Parathyroid adenoma (tissue), 2 donors: ENCODE measurements around the gene STAP1.

Experiments used
- H2AFZ ChIP-seq: fragments of 300-600 bp; sonication (generic); one replicate; pipeline ENCODE4 v1.7.0; 2017; ENCODE audit warnings: antibody characterized with exemption, mild to moderate bottlenecking
- H3K27ac ChIP-seq: fragments of 300-600 bp; sonication (generic); one replicate; pipeline ENCODE4 v1.7.0; 2017
- H3K27me3 ChIP-seq: fragments of 300-600 bp; sonication (generic); one replicate; pipeline ENCODE4 v1.7.0; 2017; ENCODE audit warnings: low read length; ENCODE audit not compliant: control insufficient read depth, insufficient read depth
- H3K36me3 ChIP-seq: fragments of 300-600 bp; sonication (generic); one replicate; pipeline ENCODE4 v1.7.0; 2017; ENCODE audit warnings: low read length; ENCODE audit not compliant: control insufficient read depth, insufficient read depth
- H3K4me1 ChIP-seq: fragments of 300-600 bp; sonication (generic); one replicate; pipeline ENCODE4 v1.7.0; 2017; ENCODE audit warnings: control low read depth
- H3K4me2 ChIP-seq: fragments of 300-600 bp; sonication (generic); one replicate; pipeline ENCODE4 v1.7.0; 2017; ENCODE audit warnings: low read length
- H3K4me3 ChIP-seq: fragments of 300-600 bp; sonication (generic); one replicate; pipeline ENCODE4 v1.7.0; 2017; ENCODE audit warnings: low read depth, low read length
- H3K79me2 ChIP-seq: fragments of 300-600 bp; sonication (generic); one replicate; pipeline ENCODE4 v1.7.0; 2017; ENCODE audit warnings: control low read depth
- H3K9ac ChIP-seq: fragments of 300-600 bp; sonication (generic); one replicate; pipeline ENCODE4 v1.7.0; 2017; ENCODE audit warnings: mild to moderate bottlenecking
- H3K9me3 ChIP-seq: fragments of 300-600 bp; sonication (generic); one replicate; pipeline ENCODE4 v1.7.0; 2017; ENCODE audit warnings: low read length; ENCODE audit not compliant: control insufficient read depth
- CTCF ChIP-seq: fragments of 300-600 bp; sonication (generic); IDR thresholded peaks from one replicate; pipeline ENCODE4 v1.7.0; 2017; ENCODE audit warnings: antibody characterized with exemption, mild to moderate bottlenecking
- donor health status: primary hyperparathyroidism.

Gene STAP1

GRCh38 chr4:67576059-67576466 is 17.5 kb downstream of the STAP1 start:
- H3K27ac ChIP-seq: no peak overlapping the region
- H3K27me3 ChIP-seq: no peaks in the 10 kb centered on the region
- H3K4me3 ChIP-seq: no peak overlapping the region
- no peaks in the 10 kb centered on the region for H3K4me1 ChIP-seq
- H3K9ac ChIP-seq: no peak overlapping the region
- no peaks in the 10 kb centered on the region for H3K36me3 ChIP-seq
- H3K79me2 ChIP-seq: no peaks in the 10 kb centered on the region
- peak overlapping the region; percentile 73 for H3K4me2 ChIP-seq
- H2AFZ ChIP-seq: peak overlapping the region; percentile 69
- H3K9me3 ChIP-seq: no peaks in the 10 kb centered on the region
- no peak for TF ChIP-seq CTCF

- H3K4me3 ChIP-seq: no peak overlapping the region
- no peaks in the 10 kb centered on the region for H3K36me3 ChIP-seq
- H3K79me2 ChIP-seq: no peaks in the 10 kb centered on the region
- no peak for TF ChIP-seq CTCF
- no peaks in the 10 kb centered on the region for H3K27me3 ChIP-seq
- no peaks in the 10 kb centered on the region for H3K4me1 ChIP-seq
- H3K9ac ChIP-seq: no peak overlapping the region
- H3K27ac ChIP-seq: no peak overlapping the region
- no peak overlapping the region for H2AFZ ChIP-seq
- no peak overlapping the region for H3K4me2 ChIP-seq
- no peaks in the 10 kb centered on the region for H3K9me3 ChIP-seq
Measured at GRCh38 chr4:67576538-67576937, 18.0 kb downstream of the STAP1 start.

DNA sequence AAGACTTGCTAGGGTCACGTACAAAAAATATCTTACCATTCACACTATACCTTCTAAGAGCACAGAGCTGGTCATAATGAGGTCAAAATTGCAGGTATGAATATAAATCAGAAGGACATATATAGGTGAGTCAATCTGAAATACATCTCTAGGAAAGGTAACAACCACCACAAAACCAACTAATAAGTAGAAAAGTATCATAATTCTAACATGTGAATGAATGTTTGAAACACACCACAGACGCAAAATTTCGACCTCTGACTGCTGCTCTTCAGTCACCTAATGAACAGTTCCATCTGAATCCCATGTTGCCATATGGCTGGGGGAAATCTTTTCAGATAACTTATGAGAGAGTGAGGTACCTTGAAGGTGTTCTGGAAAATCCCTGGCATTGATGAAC is 22.1 kb downstream of the STAP1 start:
- H3K36me3 ChIP-seq: no peaks in the 10 kb centered on the region
- H3K4me2 ChIP-seq: no peak overlapping the region
- no peaks in the 10 kb centered on the region for H3K27me3 ChIP-seq
- no peak overlapping the region for H2AFZ ChIP-seq
- H3K4me1 ChIP-seq: no peaks in the 10 kb centered on the region
- H3K4me3 ChIP-seq: no peak overlapping the region
- no peak overlapping the region for H3K9ac ChIP-seq
- H3K9me3 ChIP-seq: no peaks in the 10 kb centered on the region
- no peaks in the 10 kb centered on the region for H3K79me2 ChIP-seq
- no peak overlapping the region for H3K27ac ChIP-seq
- no peak for TF ChIP-seq CTCF

GRCh38 chr4:67581208-67581857 is 22.8 kb downstream of the STAP1 start:
- Histone ChIP-seq H3K4me3 (no peak overlapping the region), H2AFZ (no peak overlapping the region), H3K27me3 (no peaks in the 10 kb centered on the region), H3K4me1 (no peaks in the 10 kb centered on the region), H3K4me2 (no peak overlapping the region), H3K36me3 (no peaks in the 10 kb centered on the region), H3K9me3 (no peaks in the 10 kb centered on the region), H3K79me2 (no peaks in the 10 kb centered on the region), H3K27ac (no peak overlapping the region), H3K9ac (no peak overlapping the region)
- TF ChIP-seq CTCF: no peak

DNA sequence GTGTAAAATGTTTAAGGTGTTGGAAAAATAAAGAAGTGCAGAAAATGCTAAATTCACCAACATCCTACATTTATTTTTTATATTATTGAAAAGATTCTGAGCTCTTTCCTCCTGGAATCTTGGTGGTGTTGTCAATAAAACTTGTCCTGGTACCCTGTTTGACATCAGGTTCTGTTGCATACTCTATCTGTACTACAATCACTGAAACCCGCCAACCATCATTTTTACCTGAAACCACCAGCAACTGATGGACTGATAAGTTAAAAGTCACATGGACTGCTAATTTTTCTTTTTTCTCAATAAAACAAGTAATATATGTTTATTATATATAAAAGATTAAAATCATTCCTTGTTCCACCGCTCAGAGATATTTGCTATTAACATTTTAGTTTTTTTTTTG is 23.4 kb downstream of the STAP1 start:
- no peak overlapping the region for H3K9ac ChIP-seq
- TF ChIP-seq CTCF: no peak
- H3K79me2 ChIP-seq: no peaks in the 10 kb centered on the region
- no peak overlapping the region for H3K4me2 ChIP-seq
- H3K9me3 ChIP-seq: no peaks in the 10 kb centered on the region
- no peaks in the 10 kb centered on the region for H3K4me1 ChIP-seq
- H3K27me3 ChIP-seq: no peaks in the 10 kb centered on the region
- H2AFZ ChIP-seq: no peak overlapping the region
- no peaks in the 10 kb centered on the region for H3K36me3 ChIP-seq
- H3K4me3 ChIP-seq: no peak overlapping the region
- H3K27ac ChIP-seq: no peak overlapping the region
